Stomach (tissue), 4 donors: ENCODE results near the gene FZR1.

Experiments used
- EP300 ChIP-seq: sonication (generic); formaldehyde crosslinking; IDR thresholded peaks from one replicate; pipeline ENCODE4 v1.6.1; 2017; ENCODE audit warnings: antibody characterized with exemption
- POLR2A ChIP-seq, 4 donors: fragments of 450-650 bp; IDR thresholded peaks; one replicate each; pipeline ENCODE4 v1.6.1; 2016; ENCODE audit warnings: antibody characterized with exemption in 4 of 4, control low read depth in 2 of 4, mild to moderate bottlenecking in 1 of 4, moderate library complexity in 1 of 4

- TF ChIP-seq EP300 (no peak), POLR2A (IDR thresholded peaks at IDR 0.05) (no peak)
These were observed 28.5 kb downstream of the FZR1 start for GRCh38 chr19:3534375-3535234.
